Activated CD4-positive, alpha-beta T cell treated with anti-CD3 and anti-CD28 coated beads for 1 hour (primary cell): ENCODE results near the gene LPAR1.
"Not testable (repeated sequence)": the region's sequence is repeated elsewhere in the genome, so short reads cannot be mapped to it uniquely, and the experiment has no call there.

ENCODE experiments used
- DNase-seq: peaks from one replicate; pipeline ENCODE4 v3.0.0-alpha.2; 2020

LPAR1 gene

GRCh38 chr9:110911659-110912418 is 126.4 kb downstream of the LPAR1 start:
- DNase-seq: no peak

- DNase-seq: no peak
Observed at GRCh38 chr9:110908894-110909293, 129.4 kb downstream of the LPAR1 start.

DNA sequence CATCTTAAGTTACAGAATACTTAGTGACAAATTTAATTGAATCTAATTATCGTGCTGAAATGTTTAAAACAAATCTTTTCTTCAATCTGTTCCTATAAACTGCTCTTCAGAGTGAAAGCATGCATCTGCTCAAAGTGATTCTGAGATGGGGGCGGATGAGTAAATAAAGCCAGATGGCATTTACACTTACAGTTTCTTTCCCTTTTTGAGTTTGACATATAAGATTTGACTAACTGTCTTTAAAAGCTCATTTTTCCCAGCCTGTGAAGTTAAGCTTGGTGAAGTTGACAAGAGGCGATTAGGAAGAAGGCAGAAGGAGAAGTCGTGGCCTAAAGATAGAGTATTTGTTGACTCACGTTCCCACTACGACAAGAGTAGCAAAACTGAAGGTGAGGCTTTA is 137.4 kb downstream of the LPAR1 start:
- no peak for DNase-seq

DNA sequence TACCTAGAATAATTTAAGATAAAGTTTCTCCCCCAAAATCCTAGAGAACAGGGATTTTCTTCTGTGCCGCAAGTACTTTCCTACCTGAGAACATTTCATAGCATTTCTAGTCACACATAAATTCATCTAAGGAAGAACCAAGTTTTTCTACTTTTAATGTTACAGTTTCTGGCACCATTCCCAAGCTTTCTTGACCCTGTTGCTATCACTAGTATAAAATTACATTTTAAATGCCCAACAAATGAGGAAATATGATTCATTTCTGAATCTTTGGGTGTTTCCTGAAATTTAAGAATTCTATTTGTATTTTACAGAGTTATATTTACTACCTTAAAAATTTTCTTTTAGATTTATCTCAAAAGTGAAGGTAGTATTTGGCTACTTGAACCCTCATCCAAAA is 137.8 kb downstream of the LPAR1 start:
- no peak for DNase-seq

GRCh38 chr9:110898866-110899265 is 139.4 kb downstream of the LPAR1 start:
- DNase-seq: no peak

DNA sequence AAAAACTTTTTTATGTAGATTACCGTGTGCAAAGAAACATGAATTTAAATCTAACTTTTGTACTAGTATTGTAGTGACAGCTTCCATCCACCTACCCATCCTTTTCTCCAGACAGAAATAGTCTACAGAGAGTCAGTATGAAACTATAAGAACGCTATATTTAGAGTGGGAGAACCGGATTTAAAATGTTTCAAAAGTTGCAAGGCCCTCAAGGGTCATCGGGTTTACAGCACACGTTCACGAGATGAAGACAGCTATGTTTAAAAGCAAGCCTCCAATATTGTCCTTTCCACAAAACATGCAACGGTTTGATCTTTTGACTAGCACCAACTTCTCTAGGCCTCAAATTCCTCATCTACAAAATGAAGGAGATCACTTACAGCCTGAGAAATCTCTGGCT is 139.9 kb downstream of the LPAR1 start:
- DNase-seq: no peak

GRCh38 chr9:110897943-110898342 is 140.3 kb downstream of the LPAR1 start:
- no peak for DNase-seq

- DNase-seq: no peak
Observed at GRCh38 chr9:110895147-110895905, 142.9 kb downstream of the LPAR1 start.

GRCh38 chr9:110894731-110895130 is 143.5 kb downstream of the LPAR1 start:
- no peak for DNase-seq

DNA sequence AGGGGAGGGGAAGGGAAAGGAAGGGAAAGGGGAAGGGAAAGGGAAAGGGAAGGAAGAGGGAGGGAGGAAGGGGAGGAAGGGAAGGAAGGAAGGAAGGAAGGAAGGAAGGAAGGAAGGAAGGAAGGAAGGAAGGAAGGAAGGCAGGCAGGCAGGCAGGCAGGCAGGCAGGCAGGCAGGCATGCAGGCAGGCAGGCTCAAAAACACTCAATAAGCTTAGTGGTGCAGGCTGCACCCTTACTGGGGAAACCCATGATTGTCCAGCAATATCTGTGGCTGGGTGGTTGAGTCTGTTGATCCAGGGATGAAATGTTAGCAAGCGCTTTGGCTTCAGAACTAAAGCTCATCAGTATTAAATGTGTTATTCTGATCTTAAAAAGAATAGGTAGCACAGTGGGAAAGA is 145.6 kb downstream of the LPAR1 start:
- DNase-seq: no peak

DNA sequence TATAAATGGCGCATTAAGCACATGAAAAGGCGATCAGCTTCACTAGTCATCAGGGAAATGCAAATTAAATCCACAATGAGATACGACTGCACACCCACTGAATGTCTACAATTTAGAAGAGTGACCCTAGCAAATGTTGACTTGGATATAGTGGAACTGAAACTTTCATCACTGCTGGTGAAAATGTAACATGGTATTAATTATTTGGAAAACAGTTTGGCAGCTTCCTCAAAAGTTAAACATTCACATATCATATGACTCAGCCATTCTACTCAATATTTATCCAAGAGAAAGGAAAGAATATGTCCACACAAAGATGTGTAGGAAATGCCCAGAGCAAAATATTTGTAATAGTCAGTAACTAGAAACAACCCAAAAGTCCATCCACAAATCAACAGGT is 146.5 kb downstream of the LPAR1 start:
- no peak for DNase-seq

- DNase-seq: no peak
Observed at GRCh38 chr9:110890416-110890815, 147.9 kb downstream of the LPAR1 start.

DNA sequence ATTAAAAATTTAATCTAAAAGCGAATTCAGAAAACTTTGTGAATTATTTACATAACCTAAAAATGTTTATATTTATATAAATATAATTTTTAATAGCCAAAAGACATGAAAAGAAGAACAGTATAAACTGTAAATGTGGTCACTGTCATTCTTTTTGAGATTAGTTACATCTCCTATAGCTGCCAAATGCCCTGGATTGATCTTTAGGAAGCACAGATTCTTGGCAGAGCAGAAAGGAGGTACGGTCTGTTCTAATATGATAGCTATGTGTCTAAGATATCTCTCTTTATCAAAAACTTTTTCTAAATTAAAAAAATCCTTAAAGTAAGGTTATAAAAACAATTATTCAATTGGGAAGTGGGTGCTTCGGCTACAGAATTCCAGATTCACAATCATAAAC is 151.0 kb downstream of the LPAR1 start:
- no peak for DNase-seq

DNA sequence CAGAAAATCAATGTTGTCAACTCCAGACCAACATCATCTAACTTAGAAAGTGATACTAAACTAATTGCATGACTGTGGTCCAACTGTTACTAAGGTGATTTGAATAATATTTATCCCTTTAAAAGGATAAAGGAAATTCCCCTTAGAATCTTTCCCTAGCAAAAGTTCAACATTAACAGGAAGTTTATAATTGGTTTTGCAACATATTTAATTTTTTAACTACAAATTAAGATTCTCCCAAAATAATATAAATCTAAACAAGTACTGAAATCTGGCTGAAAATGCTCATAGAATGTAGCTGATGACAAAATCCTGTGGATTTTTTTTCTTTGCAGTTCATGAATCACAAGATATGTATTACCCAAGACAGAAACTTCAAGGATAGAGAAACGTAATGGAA is 151.4 kb downstream of the LPAR1 start:
- no peak for DNase-seq

- no peak for DNase-seq
Observed at GRCh38 chr9:110880189-110880588, 158.1 kb downstream of the LPAR1 start.

- DNase-seq: no peak
Observed at GRCh38 chr9:110877374-110877773, 160.9 kb downstream of the LPAR1 start.

DNA sequence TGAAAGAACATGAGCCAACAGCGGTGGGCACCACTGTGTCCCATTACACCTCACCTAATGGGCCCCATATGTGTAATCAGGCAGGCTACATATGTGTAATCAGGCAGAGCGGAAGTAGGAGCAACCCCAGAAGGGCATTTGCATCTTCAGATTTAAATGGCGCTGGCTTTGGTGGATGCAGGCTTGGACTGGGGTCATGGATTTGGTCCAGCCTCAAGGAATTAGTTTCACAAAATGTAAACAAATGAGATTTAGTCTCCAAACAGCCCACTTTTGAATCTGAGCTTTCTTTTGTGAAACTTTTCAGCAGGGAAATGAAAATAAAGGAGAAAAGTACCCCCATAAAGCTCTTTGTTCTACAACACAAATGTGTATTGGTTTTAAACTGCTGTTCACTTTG is 161.3 kb downstream of the LPAR1 start:
- DNase-seq: no peak

DNA sequence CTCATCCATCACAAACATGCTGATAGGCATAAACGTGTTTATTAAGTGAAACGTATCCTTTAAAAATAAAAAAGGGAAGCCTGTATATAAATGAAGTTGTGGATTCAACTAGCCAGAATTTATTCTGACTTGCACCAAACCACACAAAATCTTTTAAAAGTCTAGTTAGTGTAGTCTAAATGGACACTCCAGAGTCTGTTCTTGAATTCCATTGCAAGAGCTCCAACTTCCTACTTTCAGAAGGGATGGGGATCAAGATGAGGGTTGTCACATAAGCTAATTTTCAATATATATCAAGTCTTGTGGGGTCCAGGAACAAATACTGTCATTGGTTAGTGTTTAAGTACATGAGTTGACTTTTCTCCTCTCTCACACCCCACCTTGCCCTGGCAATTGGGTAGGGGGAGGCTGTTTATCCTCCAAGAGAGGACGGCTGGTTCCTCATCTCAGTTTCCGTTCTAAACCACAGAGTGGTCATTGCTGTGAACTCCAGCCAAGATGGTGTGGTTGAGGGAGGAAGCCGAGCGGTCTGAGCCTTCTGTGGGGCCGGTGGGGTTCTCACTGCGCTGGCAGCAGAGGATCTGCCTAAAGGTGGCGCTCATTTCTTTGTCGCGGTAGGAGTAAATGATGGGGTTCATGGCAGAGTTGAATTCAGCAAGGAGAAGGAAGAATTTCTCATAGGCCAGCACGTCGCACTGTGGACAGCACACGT is 163.2 kb downstream of the LPAR1 start:
- DNase-seq: no peak

DNA sequence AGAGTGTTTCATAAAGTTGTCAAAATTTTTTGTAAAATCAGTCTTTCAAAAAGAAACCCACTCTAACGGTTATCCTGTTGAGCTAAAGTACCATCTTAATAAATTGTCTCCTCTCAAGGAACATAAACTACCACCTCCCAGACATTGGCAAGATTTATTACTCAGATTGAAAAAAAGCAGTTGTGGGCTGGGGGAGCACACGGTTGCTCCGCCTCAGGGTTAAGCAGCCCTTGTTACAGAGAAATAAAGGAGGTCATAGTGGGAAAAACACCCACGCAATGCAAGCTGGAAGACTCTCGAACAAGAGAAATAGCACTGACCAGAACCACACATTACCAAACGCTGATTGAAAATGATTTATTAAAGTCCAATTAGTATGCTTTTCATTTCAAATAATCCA is 165.3 kb downstream of the LPAR1 start:
- DNase-seq: no peak

DNA sequence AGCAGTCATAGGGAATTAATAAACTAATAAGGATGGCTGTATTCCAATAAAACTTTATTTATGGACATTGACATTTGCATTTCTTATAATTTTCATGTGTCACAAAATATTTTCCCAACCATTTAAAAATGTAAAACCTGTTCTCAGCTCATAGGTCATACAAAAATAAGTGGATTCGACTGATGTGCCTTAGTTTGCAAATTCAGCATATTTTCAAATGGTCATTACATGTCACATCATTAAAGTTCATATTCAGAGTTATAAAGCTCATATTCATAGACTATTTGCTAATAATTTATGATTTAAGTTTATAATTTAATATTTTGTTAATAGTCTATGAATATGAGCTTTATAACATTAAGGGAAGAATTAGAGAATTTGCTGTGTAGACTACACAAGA is 166.5 kb downstream of the LPAR1 start:
- DNase-seq: no peak

DNA sequence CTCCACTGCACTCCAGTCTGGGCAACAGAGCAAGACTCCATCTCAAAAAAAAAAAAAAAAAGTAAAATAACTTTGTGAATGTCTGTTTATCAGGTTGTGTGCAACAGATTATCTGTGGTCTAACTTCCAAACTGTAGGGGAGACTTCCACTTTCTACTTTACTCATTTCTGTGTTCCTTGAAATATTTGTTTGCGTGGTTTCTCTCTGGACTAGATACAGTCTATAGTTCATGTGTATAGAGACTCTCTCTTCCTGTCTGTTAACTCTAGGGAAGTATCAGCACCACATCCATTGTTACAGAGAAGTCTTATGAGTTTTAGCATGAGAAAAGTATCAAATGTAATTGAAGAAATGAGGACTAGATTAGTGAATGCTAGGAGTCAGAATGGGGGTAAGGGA is 168.3 kb downstream of the LPAR1 start:
- DNase-seq: no peak

DNA sequence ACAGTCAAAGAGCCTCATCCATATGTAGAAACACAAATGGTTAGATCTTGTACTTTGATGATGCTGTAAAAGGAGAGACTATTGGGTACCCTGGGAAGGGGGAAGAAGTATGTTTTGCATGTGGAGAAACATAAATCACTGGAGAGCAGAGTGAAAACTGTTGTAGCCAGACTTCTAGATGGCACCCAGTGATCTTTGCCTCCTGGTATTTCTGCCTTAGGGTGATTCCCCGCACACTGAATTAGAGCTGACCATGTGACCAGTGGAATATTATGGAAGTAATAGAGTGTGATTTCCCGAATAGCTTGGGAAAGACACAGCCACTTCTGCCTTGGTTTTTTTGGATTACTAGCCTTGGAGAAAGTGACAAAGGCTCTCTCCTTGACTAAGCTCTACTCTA is 174.3 kb downstream of the LPAR1 start:
- no peak for DNase-seq

- DNase-seq: not testable (repeated sequence)
Observed at GRCh38 chr9:110861370-110862110, 176.7 kb downstream of the LPAR1 start.
